ENCODE data around the gene PTPN22. TPM values are rescaled to one million over a fixed set of nuclear protein-coding genes. Genes with fewer than 3 reads are reported as not detected.
"Not testable (repeated sequence)": the region's sequence is repeated elsewhere in the genome, so short reads cannot be mapped to it uniquely, and the experiment has no call there.

Gene PTPN22
- total RNA-seq, 2 experiments from 2014 or later = 43.9 to 50.9 TPM

- Mint-ChIP-seq H3K4me1 (ENCODE audit: low read depth) (peaks cover 41% of the 10 kb centered on the region), H3K9me3 (no peaks in the 10 kb centered on the region), H3K27me3 (ENCODE audit: low read depth) (no peaks in the 10 kb centered on the region), H3K36me3 (ENCODE audit: low read depth) (peaks cover 53% of the 10 kb centered on the region), H3K4me3 (no peak overlapping the region), H3K27ac (no peak overlapping the region)
- CTCF ChIA-PET = interaction anchor here (1.0 to 2.7 kb wide), 5 partner anchors 11 to 103 kb away, joined by 3 to 10 read pairs (median 7); partner anchors contain the start of gene AP4B1
- DNase-seq = no peak
- intact Hi-C loops (cut with micrococcal nuclease) = loop anchor here (1.0 kb wide), 1 partner anchor 9 kb away; no protein-coding TSS in a partner anchor
These were observed 12.5 kb downstream of the PTPN22 start for GRCh38 chr1:113858982-113859381.

- H3K36me3 Mint-ChIP-seq (ENCODE audit: low read depth) = peaks cover 52% of the 10 kb centered on the region
- CTCF ChIA-PET = interaction anchor here (2.1 kb wide), 1 partner anchor 46 kb away, joined by 7 read pairs; the partner anchor contains the start of gene AP4B1
- DNase-seq = no peak
- no peaks in the 10 kb centered on the region for H3K27me3 Mint-ChIP-seq (ENCODE audit: low read depth)
- H3K4me1 Mint-ChIP-seq (ENCODE audit: low read depth) = peaks cover 41% of the 10 kb centered on the region
- no peak overlapping the region for H3K4me3 Mint-ChIP-seq
- no peaks in the 10 kb centered on the region for H3K9me3 Mint-ChIP-seq
- no peak overlapping the region for H3K27ac Mint-ChIP-seq
- intact Hi-C loops (cut with micrococcal nuclease) = no loop called here
These were observed 13.1 kb downstream of the PTPN22 start for GRCh38 chr1:113858418-113858817.

- Mint-ChIP-seq H3K27ac (no peak overlapping the region), H3K4me3 (no peak overlapping the region), H3K36me3 (ENCODE audit: low read depth) (peaks cover 48% of the 10 kb centered on the region), H3K4me1 (ENCODE audit: low read depth) (peaks cover 40% of the 10 kb centered on the region), H3K27me3 (ENCODE audit: low read depth) (no peaks in the 10 kb centered on the region), H3K9me3 (no peaks in the 10 kb centered on the region)
- CTCF ChIA-PET = interaction anchor here (2.1 to 2.2 kb wide), 2 partner anchors 22 to 46 kb away, joined by 8 read pairs; no protein-coding TSS in a partner anchor
- intact Hi-C loops (cut with micrococcal nuclease) = no loop called here
- no peak for DNase-seq
These were observed 13.7 kb downstream of the PTPN22 start for GRCh38 chr1:113857776-113858175.

GRCh38 chr1:113856401-113856790, 15.1 kb downstream of the PTPN22 start:
- intact Hi-C loops (cut with micrococcal nuclease) = no loop called here
- Mint-ChIP-seq H3K9me3 (no peaks in the 10 kb centered on the region), H3K4me3 (no peak overlapping the region), H3K36me3 (ENCODE audit: low read depth) (peaks cover 44% of the 10 kb centered on the region), H3K27ac (no peak overlapping the region), H3K27me3 (ENCODE audit: low read depth) (no peaks in the 10 kb centered on the region), H3K4me1 (ENCODE audit: low read depth) (peaks cover 31% of the 10 kb centered on the region)
- no peak for DNase-seq
- CTCF ChIA-PET = interaction anchor here (0.9 to 2.2 kb wide), 3 partner anchors 19 to 47 kb away, joined by 4 to 8 read pairs (median 8); no protein-coding TSS in a partner anchor

- Mint-ChIP-seq H3K36me3 (ENCODE audit: low read depth) (peaks cover 46% of the 10 kb centered on the region), H3K9me3 (no peaks in the 10 kb centered on the region), H3K27me3 (ENCODE audit: low read depth) (no peaks in the 10 kb centered on the region), H3K27ac (no peak overlapping the region), H3K4me1 (ENCODE audit: low read depth) (peaks cover 30% of the 10 kb centered on the region), H3K4me3 (no peak overlapping the region)
- CTCF ChIA-PET = interaction anchor here (0.6 to 2.2 kb wide), 4 partner anchors 20 to 148 kb away, joined by 3 to 8 read pairs (median 6); no protein-coding TSS in a partner anchor
- intact Hi-C loops (cut with micrococcal nuclease) = loop anchor here (2.0 kb wide), 1 partner anchor 13 kb away; no protein-coding TSS in a partner anchor
- DNase-seq = no peak
These were observed 15.7 kb downstream of the PTPN22 start for GRCh38 chr1:113855630-113856400.

- Mint-ChIP-seq H3K9me3 (no peaks in the 10 kb centered on the region), H3K36me3 (ENCODE audit: low read depth) (peaks cover 52% of the 10 kb centered on the region), H3K4me3 (no peak overlapping the region), H3K27ac (peak overlapping the region; percentile 12), H3K27me3 (ENCODE audit: low read depth) (no peaks in the 10 kb centered on the region), H3K4me1 (ENCODE audit: low read depth) (peaks cover 26% of the 10 kb centered on the region)
- CTCF ChIA-PET = no interaction called here
- intact Hi-C loops (cut with micrococcal nuclease) = loop anchor here (2.0 kb wide), 1 partner anchor 15 kb away; no protein-coding TSS in a partner anchor
- no peak for DNase-seq
These were observed 17.3 kb downstream of the PTPN22 start for GRCh38 chr1:113854234-113854633.

- H3K4me3 Mint-ChIP-seq; H3K9me3 Mint-ChIP-seq; CTCF ChIA-PET; intact Hi-C loops (cut with micrococcal nuclease); H3K27me3 Mint-ChIP-seq (ENCODE audit: low read depth); DNase-seq; H3K27ac Mint-ChIP-seq: not testable (repeated sequence)
- peaks cover 22% of the 10 kb centered on the region for H3K4me1 Mint-ChIP-seq (ENCODE audit: low read depth)
- peaks cover 49% of the 10 kb centered on the region for H3K36me3 Mint-ChIP-seq (ENCODE audit: low read depth)
These were observed 18.8 kb downstream of the PTPN22 start for GRCh38 chr1:113852694-113853093.

GRCh38 chr1:113850127-113850796, 21.2 kb downstream of the PTPN22 start:
- CTCF ChIA-PET = no interaction called here
- Mint-ChIP-seq H3K9me3 (peaks cover 3% of the 10 kb centered on the region), H3K4me3 (no peak overlapping the region), H3K27me3 (ENCODE audit: low read depth) (no peaks in the 10 kb centered on the region), H3K27ac (peak overlapping the region; percentile 85), H3K4me1 (ENCODE audit: low read depth) (peaks cover 22% of the 10 kb centered on the region), H3K36me3 (ENCODE audit: low read depth) (peaks cover 52% of the 10 kb centered on the region)
- intact Hi-C loops (cut with micrococcal nuclease) = no loop called here
- DNase-seq = no peak

GRCh38 chr1:113849072-113849471, 22.4 kb downstream of the PTPN22 start:
- intact Hi-C loops (cut with micrococcal nuclease) = loop anchor here (10.0 kb wide), 1 partner anchor 436 kb away; no protein-coding TSS in a partner anchor
- no peak overlapping the region for H3K4me3 Mint-ChIP-seq
- H3K9me3 Mint-ChIP-seq = peaks cover 3% of the 10 kb centered on the region
- H3K27me3 Mint-ChIP-seq (ENCODE audit: low read depth) = no peaks in the 10 kb centered on the region
- no peak for DNase-seq
- peaks cover 13% of the 10 kb centered on the region for H3K4me1 Mint-ChIP-seq (ENCODE audit: low read depth)
- H3K27ac Mint-ChIP-seq = no peak overlapping the region
- CTCF ChIA-PET = no interaction called here
- peaks cover 43% of the 10 kb centered on the region for H3K36me3 Mint-ChIP-seq (ENCODE audit: low read depth)

- intact Hi-C loops (cut with micrococcal nuclease) = loop anchor here (10.0 kb wide), 1 partner anchor 438 kb away; no protein-coding TSS in a partner anchor
- H3K36me3 Mint-ChIP-seq (ENCODE audit: low read depth) = peaks cover 52% of the 10 kb centered on the region
These were observed 25.0 kb downstream of the PTPN22 start for GRCh38 chr1:113846391-113847035.

GRCh38 chr1:113836534-113836933, 35.0 kb downstream of the PTPN22 start:
- peaks cover 40% of the 10 kb centered on the region for H3K36me3 Mint-ChIP-seq (ENCODE audit: low read depth)
- no peak overlapping the region for H3K27ac Mint-ChIP-seq
- DNase-seq = no peak
- H3K4me3 Mint-ChIP-seq = no peak overlapping the region
- H3K27me3 Mint-ChIP-seq (ENCODE audit: low read depth) = no peaks in the 10 kb centered on the region
- no peaks in the 10 kb centered on the region for H3K9me3 Mint-ChIP-seq
- CTCF ChIA-PET = interaction anchor here (0.6 to 3.3 kb wide), 16 partner anchors 13 to 894 kb away, joined by 3 to 24 read pairs (median 4); partner anchors contain the start of genes AP4B1, DCLRE1B, HIPK1 and RSBN1
- H3K4me1 Mint-ChIP-seq (ENCODE audit: low read depth) = peaks cover 3% of the 10 kb centered on the region
- intact Hi-C loops (cut with micrococcal nuclease) = no loop called here

More at GRCh38 chr1:113846391-113847035, 25.0 kb downstream of the PTPN22 start:
- peaks cover 3% of the 10 kb centered on the region for H3K9me3 Mint-ChIP-seq
- no peak overlapping the region for H3K4me3 Mint-ChIP-seq
- no peak overlapping the region for H3K27ac Mint-ChIP-seq
- H3K27me3 Mint-ChIP-seq (ENCODE audit: low read depth) = no peaks in the 10 kb centered on the region
- DNase-seq = no peak
- CTCF ChIA-PET = no interaction called here
- H3K4me1 Mint-ChIP-seq (ENCODE audit: low read depth) = peaks cover 13% of the 10 kb centered on the region

Measured in activated naive CD4-positive, alpha-beta T cell treated with anti-CD3 and anti-CD28 coated beads for 36 hours (primary cell).